IMR-90 (cell line): ENCODE measurements around the gene METTL8. TPM values are rescaled to one million over a fixed set of nuclear protein-coding genes. Genes with fewer than 3 reads are reported as not detected.

Experiments used
- ATAC-seq: fragments of 200-7000 bp; cut with Tn5 transposase; 2 replicates; pipeline ENCODE4 v1.9.1; 2020; ENCODE audit warnings: low read depth, mild to moderate bottlenecking, moderate library complexity
- BruUV-seq: library from RNA; stranded (reverse); fragments of 400-500 nt; replicated peaks from 2 replicates; lab custom pipeline; 2021; lab: Mats Ljungman, UMichigan
- CTCF ChIA-PET: fragments of 300-600 bp; formaldehyde crosslinking; extraction: SDS; loops from one replicate; lab custom pipeline; 2021; ENCODE audit warnings: antibody characterized with exemption; lab: Yijun Ruan, JAX
- POLR2A ChIA-PET: fragments of 300-600 bp; sonication (Branson Sonifier 250); formaldehyde crosslinking; loops from one replicate; lab custom pipeline; 2022; ENCODE audit warnings: antibody characterized with exemption; ENCODE audit not compliant: unreplicated experiment; lab: Charles Lee
- DNase-seq: peaks from one replicate; pipeline ENCODE4 v3.0.0; 2013
- H2AFZ ChIP-seq: replicated peaks from 2 replicates; pipeline ENCODE3; 2013; ENCODE audit warnings: low read length, mild to moderate bottlenecking; ENCODE audit not compliant: poor library complexity
- H2AK5ac ChIP-seq: 2 replicates; pipeline ENCODE4 v1.6.1; 2013; ENCODE audit warnings: low read depth, low read length, inconsistent platforms
- H2AK9ac ChIP-seq: replicated peaks from 2 replicates; pipeline ENCODE3; 2013; ENCODE audit warnings: mild to moderate bottlenecking, low read depth, low read length, moderate library complexity; ENCODE audit not compliant: poor library complexity
- H2BK120ac ChIP-seq: 2 replicates; pipeline ENCODE4 v1.6.1; 2013; ENCODE audit warnings: low read depth, low read length, inconsistent platforms
- H2BK15ac ChIP-seq: 3 replicates; pipeline ENCODE4 v1.6.1; 2013; ENCODE audit warnings: low read depth, low read length, inconsistent platforms
- H2BK20ac ChIP-seq: 2 replicates; pipeline ENCODE4 v1.6.1; 2013; ENCODE audit warnings: low read depth, mild to moderate bottlenecking, inconsistent platforms, low read length, moderate library complexity
- H2BK5ac ChIP-seq: 2 replicates; pipeline ENCODE4 v1.6.1; 2013; ENCODE audit warnings: mild to moderate bottlenecking, low read depth, low read length, inconsistent platforms; ENCODE audit not compliant: poor library complexity, severe bottlenecking
- H3K14ac ChIP-seq: replicated peaks from 2 replicates; pipeline ENCODE4 v1.6.1; 2013; ENCODE audit warnings: low read depth, low read length, inconsistent platforms
- H3K18ac ChIP-seq: 2 replicates; pipeline ENCODE4 v1.6.1; 2013; ENCODE audit warnings: low read depth, low read length, control low read depth
- H3K23ac ChIP-seq: 2 replicates; pipeline ENCODE4 v1.6.1; 2013; ENCODE audit warnings: low read depth, low read length, inconsistent platforms
- H3K27ac ChIP-seq: 2 replicates; pipeline ENCODE4 v1.5.1; 2013; ENCODE audit warnings: mild to moderate bottlenecking, control low read depth, low read length; ENCODE audit not compliant: insufficient read depth
- H3K27me3 ChIP-seq: 2 replicates; pipeline ENCODE4 v1.6.1; 2013; ENCODE audit warnings: low read length; ENCODE audit not compliant: control insufficient read depth, insufficient read depth
- H3K36me3 ChIP-seq: 2 replicates; pipeline ENCODE4 v1.6.1; 2013; ENCODE audit warnings: low read length, mixed read lengths; ENCODE audit not compliant: control insufficient read depth, insufficient read depth
- H3K4ac ChIP-seq: 2 replicates; pipeline ENCODE4 v1.6.1; 2013; ENCODE audit warnings: low read depth, low read length, inconsistent platforms
- H3K4me1 ChIP-seq: 2 replicates; pipeline ENCODE4 v1.6.1; 2013; ENCODE audit warnings: low read length, mixed read lengths; ENCODE audit not compliant: control insufficient read depth, insufficient read depth
- H3K4me2 ChIP-seq: 2 replicates; pipeline ENCODE4 v1.6.1; 2013; ENCODE audit warnings: low read depth, mild to moderate bottlenecking, control low read depth, low read length, moderate library complexity
- H3K4me3 ChIP-seq: 2 replicates; pipeline ENCODE4 v1.5.1; 2013; ENCODE audit warnings: low read depth, mild to moderate bottlenecking, control low read depth, low read length, moderate library complexity; ENCODE audit not compliant: insufficient read depth
- H3K56ac ChIP-seq: 2 replicates; pipeline ENCODE4 v1.6.1; 2013; ENCODE audit warnings: low read length, inconsistent platforms; ENCODE audit not compliant: insufficient read depth; ENCODE audit errors: extremely low read depth
- H3K79me1 ChIP-seq, 2 experiments: 2 replicates each; pipeline ENCODE4 v1.6.1; 2013; ENCODE audit warnings: low read length in 2 of 2, inconsistent platforms in 1 of 2, low read depth in 1 of 2
- H3K9ac ChIP-seq: 2 replicates; pipeline ENCODE4 v1.6.1; 2013; ENCODE audit warnings: low read depth, low read length, control low read depth
- H3K9me1 ChIP-seq: 2 replicates; pipeline ENCODE4 v1.6.1; 2013; ENCODE audit warnings: low read length, inconsistent platforms; ENCODE audit not compliant: insufficient read depth
- H3K9me3 ChIP-seq: 2 replicates; pipeline ENCODE4 v1.6.1; 2013; ENCODE audit warnings: low read length; ENCODE audit not compliant: control insufficient read depth, insufficient read depth
- H4K20me1 ChIP-seq: 2 replicates; pipeline ENCODE4 v1.6.1; 2013; ENCODE audit warnings: low read length, inconsistent platforms; ENCODE audit not compliant: insufficient read depth
- H4K5ac ChIP-seq: 2 replicates; pipeline ENCODE4 v1.6.1; 2013; ENCODE audit warnings: mild to moderate bottlenecking, low read depth, low read length, control low read depth
- H4K8ac ChIP-seq, 2 experiments: 2 replicates each; pipeline ENCODE4 v1.6.1; 2013; ENCODE audit warnings: low read depth in 2 of 2, low read length in 2 of 2, control low read depth in 1 of 2, inconsistent platforms in 1 of 2
- H4K91ac ChIP-seq: 2 replicates; pipeline ENCODE4 v1.6.1; 2013; ENCODE audit warnings: low read depth, low read length, inconsistent platforms; ENCODE audit not compliant: insufficient read depth
- CEBPB ChIP-seq: IDR thresholded peaks from 2 replicates; pipeline ENCODE4 v1.6.1; 2012; ENCODE audit warnings: low read depth, low read length, improper control_type of control experiment
- CHD1 ChIP-seq: IDR thresholded peaks from 2 replicates; pipeline ENCODE4 v1.6.1; 2012; ENCODE audit warnings: low read depth, low read length, improper control_type of control experiment
- FOS ChIP-seq: fragments of 150-350 bp; IDR thresholded peaks from 2 replicates; pipeline ENCODE4 v1.6.1; 2016; ENCODE audit warnings: low read depth, low read length
- SMC3 ChIP-seq: fragments of 150-350 bp; IDR thresholded peaks from 2 replicates; pipeline ENCODE4 v1.6.1; 2016; ENCODE audit warnings: low read depth, mild to moderate bottlenecking, antibody characterized with exemption, low read length, moderate library complexity
- WGBS, 2 experiments: methylation state at CpG; one replicate each; pipeline versions ENCODE4 v1.1.5 to v1.1.7; 2013; ENCODE audit warnings: missing lambda C conversion rate in 2 of 2; ENCODE audit not compliant: insufficient read length in 1 of 2; ENCODE audit errors: extremely low coverage in 2 of 2; 5-methylcytosine and 5-hydroxymethylcytosine counted together
- dilution Hi-C: fragments of 300-500 bp; cut with HindIII; formaldehyde crosslinking; loops from one replicate; pipeline ENCODE4 v1.14.3; 2018; ENCODE audit warnings: low sequenced_read_pairs; ENCODE audit not compliant: unreplicated experiment
- in situ Hi-C: fragments of 300-500 bp; cut with MboI; formaldehyde crosslinking; loops from 3 replicates; pipeline ENCODE4 v1.14.3; 2019; ENCODE audit warnings: low sequenced_read_pairs, inconsistent platforms, mixed read lengths
- intact Hi-C: fragments of 100-400 bp; cut with micrococcal nuclease; formaldehyde crosslinking; loops from 2 replicates; pipeline ENCODE4 v1.10.0; 2022
- polyA plus RNA-seq, 3 experiments: library from polyadenylated mRNA; depleted of rRNA; stranded (reverse); fragments of >200 nt; gene quantifications; 2 replicates each; pipeline ENCODE4 v1.2.3, GENCODE V29; 2012; ENCODE audit warnings: low replicate concordance in 1 of 3
- total RNA-seq: library from RNA; depleted of rRNA; stranded (reverse); fragments of >200 nt; gene quantifications from 2 replicates; pipeline ENCODE4 v1.2.3, GENCODE V29; 2012
- TF ChIP-seq, protein P1 (sequence below): conservative IDR thresholded peaks from 2 replicates; pipeline ENCODE4 v1.5.1; 2012; ENCODE audit warnings: mild to moderate bottlenecking, low read depth, low read length, improper control_type of control experiment

Gene METTL8
- total and polyA plus RNA-seq, 2 of the 4 experiments (the other 2 are of a cell fraction), result 6.9 to 10.6 TPM

DNA sequence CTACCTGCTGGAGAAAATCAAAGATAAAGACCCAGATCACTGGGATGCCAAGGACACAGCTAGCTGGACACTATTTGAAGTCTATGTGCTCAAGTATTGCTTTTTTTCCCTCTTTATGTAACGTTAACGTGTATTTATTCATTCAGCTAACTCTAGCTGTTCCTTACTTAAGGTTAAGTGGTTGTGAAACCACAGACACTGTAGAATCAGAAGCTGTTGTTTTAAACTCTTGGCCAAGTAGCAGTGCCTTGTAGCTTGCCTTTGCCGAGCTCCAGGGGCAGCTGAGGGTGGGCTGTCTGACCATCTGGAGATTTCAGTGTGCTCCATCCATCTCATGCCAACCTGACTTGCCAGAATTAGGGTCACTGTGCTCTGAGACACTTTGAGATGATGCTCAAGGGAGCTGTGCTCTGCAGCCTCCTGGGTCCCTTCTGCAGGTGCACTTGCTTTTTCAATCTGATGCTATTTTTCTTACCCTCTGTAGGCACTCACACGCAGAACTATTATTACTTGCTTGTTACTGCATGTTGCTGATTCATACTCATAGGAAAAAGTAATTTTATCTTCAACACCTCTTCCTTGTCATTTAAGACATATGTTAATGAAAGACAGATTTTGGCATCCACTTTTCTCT, 116.2 kb downstream of the METTL8 start:
- Histone ChIP-seq H3K9me1 (no peaks in the 10 kb centered on the region; the same call in 1 of the 2 replicates), H3K56ac (no peak overlapping the region), H3K23ac (no peak overlapping the region), H2AK5ac (no peak overlapping the region), H3K4me1 (peaks cover 8% of the 10 kb centered on the region), H2AFZ (no peak overlapping the region), H3K27ac (no peak overlapping the region), H4K5ac (no peak overlapping the region), H3K79me1 (no peaks in the 10 kb centered on the region), H4K8ac (no peak overlapping the region), H3K9ac (no peak overlapping the region), H3K14ac (no peak overlapping the region; the same call in 1 of the 2 replicates), H2BK15ac (no peak overlapping the region), H4K91ac (no peak overlapping the region), H3K4me2 (no peak overlapping the region), H3K18ac (no peak overlapping the region), H3K27me3 (no peaks in the 10 kb centered on the region), H4K20me1 (no peaks in the 10 kb centered on the region), H2BK20ac (no peak overlapping the region), H3K4me3 (no peak overlapping the region), H3K36me3 (no peaks in the 10 kb centered on the region), H2BK120ac (no peak overlapping the region), H2AK9ac (no peak overlapping the region), H3K4ac (no peak overlapping the region), H2BK5ac (no peak overlapping the region), H3K9me3 (no peaks in the 10 kb centered on the region)
- ChIA-PET POLR2A (no interaction called here), CTCF (interaction anchor here (0.6 to 1.2 kb wide), 4 partner anchors 16 to 153 kb away, joined by 3 to 4 read pairs (median 3); no protein-coding TSS in a partner anchor)
- BruUV-seq, result no TSS peak
- no CpG with 5 or more reads among the region's 4 CpGs for WGBS, 2 experiments
- in situ Hi-C loops (no loop called here), dilution Hi-C loops (no loop called here), intact Hi-C loops (no loop called here)
- TF ChIP-seq, protein P1, sequence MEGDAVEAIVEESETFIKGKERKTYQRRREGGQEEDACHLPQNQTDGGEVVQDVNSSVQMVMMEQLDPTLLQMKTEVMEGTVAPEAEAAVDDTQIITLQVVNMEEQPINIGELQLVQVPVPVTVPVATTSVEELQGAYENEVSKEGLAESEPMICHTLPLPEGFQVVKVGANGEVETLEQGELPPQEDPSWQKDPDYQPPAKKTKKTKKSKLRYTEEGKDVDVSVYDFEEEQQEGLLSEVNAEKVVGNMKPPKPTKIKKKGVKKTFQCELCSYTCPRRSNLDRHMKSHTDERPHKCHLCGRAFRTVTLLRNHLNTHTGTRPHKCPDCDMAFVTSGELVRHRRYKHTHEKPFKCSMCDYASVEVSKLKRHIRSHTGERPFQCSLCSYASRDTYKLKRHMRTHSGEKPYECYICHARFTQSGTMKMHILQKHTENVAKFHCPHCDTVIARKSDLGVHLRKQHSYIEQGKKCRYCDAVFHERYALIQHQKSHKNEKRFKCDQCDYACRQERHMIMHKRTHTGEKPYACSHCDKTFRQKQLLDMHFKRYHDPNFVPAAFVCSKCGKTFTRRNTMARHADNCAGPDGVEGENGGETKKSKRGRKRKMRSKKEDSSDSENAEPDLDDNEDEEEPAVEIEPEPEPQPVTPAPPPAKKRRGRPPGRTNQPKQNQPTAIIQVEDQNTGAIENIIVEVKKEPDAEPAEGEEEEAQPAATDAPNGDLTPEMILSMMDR, result no peak
- TF ChIP-seq CEBPB (no peak), CHD1 (no peak), FOS (no peak), SMC3 (no peak)
- DNase-seq (no peak), ATAC-seq (no peak)
